DMS79 (cell line): Measurements from ENCODE around the gene DRC3.
"Not testable (repeated sequence)": the region's sequence is repeated elsewhere in the genome, so short reads cannot be mapped to it uniquely, and the experiment has no call there.

Experiments
- DNase-seq: peaks from one replicate; lab custom pipeline; 2025; lab: John Stamatoyannopoulos, UW

Gene DRC3, protein sequence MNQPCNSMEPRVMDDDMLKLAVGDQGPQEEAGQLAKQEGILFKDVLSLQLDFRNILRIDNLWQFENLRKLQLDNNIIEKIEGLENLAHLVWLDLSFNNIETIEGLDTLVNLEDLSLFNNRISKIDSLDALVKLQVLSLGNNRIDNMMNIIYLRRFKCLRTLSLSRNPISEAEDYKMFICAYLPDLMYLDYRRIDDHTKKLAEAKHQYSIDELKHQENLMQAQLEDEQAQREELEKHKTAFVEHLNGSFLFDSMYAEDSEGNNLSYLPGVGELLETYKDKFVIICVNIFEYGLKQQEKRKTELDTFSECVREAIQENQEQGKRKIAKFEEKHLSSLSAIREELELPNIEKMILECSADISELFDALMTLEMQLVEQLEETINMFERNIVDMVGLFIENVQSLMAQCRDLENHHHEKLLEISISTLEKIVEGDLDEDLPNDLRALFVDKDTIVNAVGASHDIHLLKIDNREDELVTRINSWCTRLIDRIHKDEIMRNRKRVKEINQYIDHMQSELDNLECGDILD

DNA sequence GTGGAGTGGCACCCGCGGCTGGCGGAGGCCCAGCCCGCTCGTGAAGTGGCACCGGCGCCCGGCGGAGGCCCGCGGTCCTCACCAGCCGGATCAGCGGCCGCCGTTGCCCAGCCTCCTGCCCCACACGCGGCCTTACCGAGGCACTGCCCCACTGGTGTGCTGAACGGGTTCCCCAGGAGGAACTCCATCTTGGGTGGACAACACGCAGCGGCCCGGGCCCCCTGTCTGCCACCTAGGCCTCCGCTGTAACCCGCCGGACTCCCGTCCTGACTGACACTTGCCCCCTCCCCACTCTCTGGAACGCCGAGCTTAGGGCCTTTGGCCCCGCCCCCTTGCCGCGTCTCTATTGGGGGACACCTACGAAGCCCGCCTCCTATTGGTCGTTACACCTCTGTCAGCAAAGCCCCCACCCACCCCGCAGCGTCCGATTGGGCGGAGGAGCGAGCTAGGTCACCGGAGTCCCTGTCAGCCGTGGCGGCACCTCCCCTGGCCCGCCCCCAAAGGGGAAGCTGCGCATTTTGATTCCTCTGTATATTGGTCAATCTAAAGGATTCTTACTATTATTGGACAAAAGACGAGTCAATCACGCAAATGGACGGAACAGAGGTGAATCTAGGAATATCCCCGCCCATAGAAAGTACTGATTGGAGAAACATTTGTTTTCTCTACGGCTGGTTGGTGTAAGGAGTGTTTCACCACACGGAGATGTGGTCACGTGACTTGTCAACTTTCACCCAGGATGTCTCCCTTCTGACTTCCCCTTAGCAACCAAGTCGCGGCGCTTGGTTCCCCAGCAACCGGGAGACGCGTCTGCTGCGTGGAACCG is at the start of gene DRC3, which contains the start of gene TOM1L2:
Gene DRC3 (plus strand): TSS at position 737 of the 826 bp plus-strand sequence. CDS start 4,737 bp downstream, outside the sequence.
Gene TOM1L2 (minus strand): TSS at position 275 of the 826 bp plus-strand sequence. CDS start 87 bp downstream, at position 188.
- DNase-seq, result peak; percentile 95

GRCh38 chr17:17924131-17924856 is 48.4 kb upstream of the DRC3 start:
- DNase-seq, result no peak

DNA sequence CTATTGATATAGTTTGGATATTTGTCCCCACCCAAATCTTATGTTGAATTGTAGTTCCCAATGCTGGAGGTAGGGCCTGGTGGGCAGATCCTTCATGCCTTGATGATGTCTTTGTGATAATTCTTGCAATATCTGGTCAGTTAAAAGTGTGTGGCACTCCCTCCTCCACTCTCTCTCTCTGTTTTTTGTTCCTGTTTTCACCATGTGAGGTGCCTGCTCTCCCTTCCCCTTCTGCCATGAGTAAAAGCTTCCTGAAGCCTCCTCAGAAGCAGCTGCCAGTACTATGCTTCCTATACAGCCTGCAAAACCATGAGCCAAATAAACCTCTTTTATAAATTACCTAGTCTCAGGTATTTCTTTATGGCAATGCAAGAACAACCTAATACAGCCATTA is 47.8 kb upstream of the DRC3 start:
- no peak for DNase-seq

DNA sequence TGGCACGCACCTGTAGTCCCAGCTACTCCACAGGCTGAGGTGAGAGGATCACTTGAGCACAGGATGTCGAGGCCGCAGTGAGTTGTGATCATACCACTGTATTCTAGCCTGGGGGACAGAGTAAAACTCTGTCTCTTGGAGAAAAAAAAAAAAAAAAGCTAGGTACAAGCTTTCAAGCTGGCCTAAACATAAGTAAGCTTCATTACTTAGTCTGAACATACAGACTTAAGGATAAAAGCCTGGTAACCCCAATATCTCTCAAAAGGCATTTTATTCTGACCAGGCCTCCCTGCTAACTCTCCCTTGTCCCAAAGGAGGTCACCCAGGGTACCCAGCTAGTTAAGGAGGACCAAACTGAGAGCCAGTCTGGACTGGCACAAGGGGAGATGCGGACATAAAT is 46.6 kb upstream of the DRC3 start:
- no peak for DNase-seq

DNA sequence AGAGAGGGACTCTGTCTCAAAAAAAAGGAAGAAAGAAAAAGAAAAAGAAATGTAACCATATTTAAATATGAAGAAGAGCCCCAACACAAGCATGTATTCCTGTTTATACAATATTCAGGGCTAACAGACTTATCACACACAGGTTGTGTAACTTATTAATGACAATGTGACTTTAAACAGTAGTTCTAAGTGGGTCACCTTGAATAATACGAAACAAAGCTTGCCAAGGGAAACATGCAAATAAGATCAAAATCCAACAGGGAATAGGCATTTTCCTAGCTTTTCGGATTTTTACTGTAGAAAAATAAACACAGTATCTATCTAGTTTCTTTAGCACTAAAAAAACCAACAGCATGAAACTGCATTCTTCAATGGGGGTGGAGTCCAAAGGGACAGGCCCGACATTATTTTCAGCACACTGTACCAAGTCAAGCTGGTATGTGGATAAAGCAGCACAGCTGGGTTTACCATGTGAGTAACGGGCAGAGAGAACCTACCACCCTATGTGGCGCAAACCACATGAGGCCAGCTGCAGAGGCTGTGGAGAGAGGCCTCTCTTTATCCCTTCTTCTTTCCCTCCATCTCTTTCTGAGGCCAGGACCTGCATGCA is 45.7 kb upstream of the DRC3 start:
- DNase-seq, result no peak

GRCh38 chr17:17928398-17929287 is 44.0 kb upstream of the DRC3 start:
- DNase-seq, result no peak

GRCh38 chr17:17929655-17930380 is 42.8 kb upstream of the DRC3 start:
- DNase-seq, result no peak

- no peak for DNase-seq
Observed at GRCh38 chr17:17930674-17931073, 42.0 kb upstream of the DRC3 start.

DNA sequence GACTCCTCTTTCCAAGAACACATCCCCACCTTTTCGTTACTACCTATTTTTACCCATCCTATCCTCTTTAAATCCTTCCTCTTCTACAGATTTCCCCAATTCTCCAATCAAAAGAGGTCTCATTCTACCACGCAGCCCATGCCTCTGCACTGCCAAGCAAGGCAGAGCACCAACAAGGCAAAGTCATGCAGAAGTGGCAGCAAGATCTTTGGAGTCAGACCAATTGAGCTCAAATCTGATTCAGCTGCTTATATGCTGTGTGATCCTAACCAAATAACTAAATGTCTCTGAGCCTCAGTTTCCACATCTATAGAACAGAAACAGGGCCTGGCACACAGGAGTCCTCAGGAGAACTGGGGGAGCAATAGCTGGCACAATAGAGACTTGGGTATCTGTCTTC is 41.5 kb upstream of the DRC3 start:
- DNase-seq, result no peak

- no peak for DNase-seq
Observed at GRCh38 chr17:17933775-17934174, 38.9 kb upstream of the DRC3 start.

DNA sequence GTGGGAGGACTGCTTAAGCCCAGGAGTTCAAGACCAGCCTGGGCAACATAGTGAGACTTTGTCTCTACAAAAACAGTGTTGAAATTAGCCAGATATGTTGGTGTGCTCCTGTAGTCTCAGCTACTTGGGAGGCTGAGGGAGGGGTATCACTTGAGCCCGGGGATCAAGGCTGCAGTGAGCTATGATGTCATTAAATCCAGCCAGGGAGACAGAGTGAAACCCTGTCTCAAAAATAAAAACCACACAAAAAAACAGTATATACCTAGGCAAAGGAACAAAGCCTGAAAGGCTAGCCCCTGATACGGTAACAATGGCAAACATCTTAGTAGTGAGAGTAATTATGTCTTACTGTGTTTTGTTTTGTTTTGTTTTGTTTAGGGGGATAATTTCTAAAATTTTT is 38.4 kb upstream of the DRC3 start:
- no peak for DNase-seq

- no peak for DNase-seq
Observed at GRCh38 chr17:17934806-17935205, 37.9 kb upstream of the DRC3 start.

- no peak for DNase-seq
Observed at GRCh38 chr17:17935321-17936271, 37.1 kb upstream of the DRC3 start.

GRCh38 chr17:17937201-17937853 is 35.3 kb upstream of the DRC3 start:
- DNase-seq, result no peak

- no peak for DNase-seq
Observed at GRCh38 chr17:17937958-17938357, 34.7 kb upstream of the DRC3 start.

- DNase-seq, result no peak
Observed at GRCh38 chr17:17938388-17939107, 34.1 kb upstream of the DRC3 start.

DNA sequence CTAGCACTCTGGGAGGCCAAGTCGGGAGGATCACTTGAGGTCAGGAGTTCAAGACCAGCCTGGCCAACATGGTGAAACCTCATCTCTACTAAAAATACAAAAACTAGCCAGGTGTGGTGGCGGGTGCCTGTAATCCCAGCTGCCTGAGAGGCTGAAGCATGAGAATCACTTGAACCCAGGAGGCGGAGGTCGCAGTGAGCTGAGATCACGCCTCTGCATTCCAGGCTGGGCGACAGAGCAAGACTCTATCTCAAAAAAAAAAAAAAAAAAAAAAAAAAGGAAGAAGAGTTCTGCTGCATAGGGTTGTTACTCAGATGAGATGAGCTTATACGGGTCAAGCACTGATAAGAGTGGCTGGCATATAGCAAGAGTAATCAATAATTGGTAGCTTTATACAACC is 32.7 kb upstream of the DRC3 start:
- DNase-seq, result not testable (repeated sequence)
